Forelimb muscle (tissue), 1 donor: ENCODE measurements around the gene CNRIP1. TPM values are rescaled to one million over a fixed set of nuclear protein-coding genes. Genes with fewer than 3 reads are reported as not detected.
"Not testable (repeated sequence)": the region's sequence is repeated elsewhere in the genome, so short reads cannot be mapped to it uniquely, and the experiment has no call there.

Experiments
- DNase-seq: peaks from one replicate; pipeline ENCODE4 v3.0.0-alpha.2; 2013; ENCODE audit warnings: low read depth
- polyA plus RNA-seq: library from polyadenylated mRNA; unstranded; fragments of 120-200 nt; gene quantifications from one replicate; pipeline ENCODE4 v1.2.1, GENCODE V29; 2013; ENCODE audit not compliant: insufficient read length

The CNRIP1 gene
- 20.1 TPM for polyA plus RNA-seq

GRCh38 chr2:68319398-68320117 is at the start of gene CNRIP1:
Gene CNRIP1, minus strand, starts transcription at chr2:68319949. Its CDS starts 549 bp downstream, at chr2:68319400.
- DNase-seq = peak; percentile 72

GRCh38 chr2:68369337-68369734 is 49.6 kb upstream of the CNRIP1 start:
- no peak for DNase-seq

- DNase-seq = no peak
Observed at GRCh38 chr2:68368654-68369336, 49.0 kb upstream of the CNRIP1 start.

GRCh38 chr2:68367953-68368653 is 48.4 kb upstream of the CNRIP1 start:
- DNase-seq = no peak

- DNase-seq = no peak
Observed at GRCh38 chr2:68366083-68366560, 46.4 kb upstream of the CNRIP1 start.

GRCh38 chr2:68365087-68365486 is 45.3 kb upstream of the CNRIP1 start, which contains the start of gene PLEK:
Gene PLEK, plus strand, starts transcription at chr2:68365282. Its CDS starts 70 bp downstream, at chr2:68365352.
- DNase-seq = no peak

GRCh38 chr2:68363721-68364120 is 44.0 kb upstream of the CNRIP1 start:
- no peak for DNase-seq

- no peak for DNase-seq
Observed at GRCh38 chr2:68362749-68363148, 43.0 kb upstream of the CNRIP1 start.

GRCh38 chr2:68362069-68362468 is 42.3 kb upstream of the CNRIP1 start:
- DNase-seq = no peak

GRCh38 chr2:68359889-68360288 is 40.1 kb upstream of the CNRIP1 start:
- DNase-seq = no peak

GRCh38 chr2:68357605-68358337 is 38.0 kb upstream of the CNRIP1 start:
- DNase-seq = no peak

- no peak for DNase-seq
Observed at GRCh38 chr2:68356599-68357239, 37.0 kb upstream of the CNRIP1 start.

GRCh38 chr2:68352651-68353391 is 33.1 kb upstream of the CNRIP1 start:
- DNase-seq = no peak

GRCh38 chr2:68351997-68352396 is 32.2 kb upstream of the CNRIP1 start:
- DNase-seq = no peak

- not testable (repeated sequence) for DNase-seq
Observed at GRCh38 chr2:68349091-68349490, 29.3 kb upstream of the CNRIP1 start.

- no peak for DNase-seq
Observed at GRCh38 chr2:68345129-68345875, 25.6 kb upstream of the CNRIP1 start.

- no peak for DNase-seq
Observed at GRCh38 chr2:68344031-68344430, 24.3 kb upstream of the CNRIP1 start.

- no peak for DNase-seq
Observed at GRCh38 chr2:68342470-68342869, 22.7 kb upstream of the CNRIP1 start.

GRCh38 chr2:68341583-68341982 is 21.8 kb upstream of the CNRIP1 start:
- no peak for DNase-seq

- DNase-seq = no peak
Observed at GRCh38 chr2:68341062-68341329, 21.2 kb upstream of the CNRIP1 start.
